Endothelial cell of umbilical vein (primary cell): ENCODE results near the gene TCP11. TPM values are rescaled to one million over a fixed set of nuclear protein-coding genes. Genes with fewer than 3 reads are reported as not detected.

ENCODE experiments used
- BruUV-seq: library from RNA; stranded (reverse); fragments of 400-500 nt; replicated peaks from 2 replicates; lab custom pipeline; 2021; lab: Mats Ljungman, UMichigan
- CTCF ChIA-PET: fragments of 300-600, 350-600 bp; sonication (Branson Sonifier 250); formaldehyde crosslinking; loops from one replicate; lab custom pipeline; 2021; ENCODE audit warnings: antibody characterized with exemption, inconsistent platforms; lab: Charles Lee
- POLR2A ChIA-PET: fragments of 300-600, 350-600 bp; sonication (Branson Sonifier 250); formaldehyde crosslinking; loops from one replicate; lab custom pipeline; 2021; ENCODE audit warnings: antibody characterized with exemption, inconsistent platforms; lab: Charles Lee
- DNase-seq: peaks from one replicate; pipeline ENCODE4 v3.0.0-alpha.2; 2011; ENCODE audit warnings: low read depth, low spot score
- FAIRE-seq: peaks from 2 replicates; lab custom pipeline; 2011; peaks lifted over from hg19 to GRCh38; lab: Jason Lieb, UNC
- H2AFZ ChIP-seq: 2 replicates; pipeline ENCODE4 v1.6.0; 2012; ENCODE audit warnings: low read depth, low read length, control low read depth, inconsistent platforms
- H3K27ac ChIP-seq: 2 replicates; pipeline ENCODE4 v1.5.1; 2011; ENCODE audit warnings: low read depth, mild to moderate bottlenecking, control low read depth, low read length, moderate library complexity; ENCODE audit not compliant: insufficient read depth
- H3K27me3 ChIP-seq, 2 experiments: 2 replicates each; pipeline versions ENCODE4 v1.6.0 to v1.6.1; 2011; ENCODE audit warnings: low read length in 2 of 2, mixed read lengths in 1 of 2; ENCODE audit not compliant: control insufficient read depth in 2 of 2, insufficient read depth in 2 of 2
- H3K36me3 ChIP-seq, 2 experiments: 2 replicates in 1 of 2; 3 replicates in 1 of 2; pipeline ENCODE4 v1.5.1; 2011; ENCODE audit warnings: low read length in 2 of 2, mild to moderate bottlenecking in 1 of 2, moderate library complexity in 1 of 2; ENCODE audit not compliant: control insufficient read depth in 2 of 2, insufficient read depth in 2 of 2; ENCODE audit errors: extremely low read depth in 1 of 2
- H3K4me1 ChIP-seq: 3 replicates; pipeline ENCODE4 v1.5.1; 2011; ENCODE audit warnings: mild to moderate bottlenecking, low read length; ENCODE audit not compliant: control insufficient read depth, insufficient read depth; ENCODE audit errors: extremely low read depth
- H3K4me2 ChIP-seq: 2 replicates; pipeline ENCODE4 v1.6.1; 2011; ENCODE audit warnings: low read length, control low read depth, mixed read lengths; ENCODE audit not compliant: insufficient read depth
- H3K4me3 ChIP-seq, 3 experiments: fragments of 200-600 bp in 1 of 3; sonication (generic), shearing (Covaris generic) in 1 of 3; replicated peaks in 1 of 3; 2 replicates each; pipeline ENCODE4 v1.5.1; 2011 to 2016; ENCODE audit warnings: control low read depth in 3 of 3, low read length in 3 of 3, mild to moderate bottlenecking in 2 of 3, inconsistent platforms in 1 of 3, low read depth in 1 of 3, moderate library complexity in 1 of 3; ENCODE audit not compliant: insufficient read depth in 1 of 3
- H3K79me2 ChIP-seq: 2 replicates; pipeline ENCODE4 v1.6.0; 2012; ENCODE audit warnings: low read length, inconsistent platforms; ENCODE audit not compliant: control insufficient read depth, insufficient read depth
- H3K9ac ChIP-seq: replicated peaks from 2 replicates; pipeline ENCODE3; 2011; ENCODE audit warnings: low read length, control low read depth; ENCODE audit not compliant: insufficient read depth; ENCODE audit errors: extremely low read depth
- H3K9me1 ChIP-seq: replicated peaks from 3 replicates; pipeline ENCODE4 v1.6.0; 2011; ENCODE audit warnings: mild to moderate bottlenecking, low read length; ENCODE audit not compliant: control insufficient read depth, insufficient read depth; ENCODE audit errors: extremely low read depth
- H3K9me3 ChIP-seq: replicated peaks from 2 replicates; pipeline ENCODE4 v1.5.1; 2012; ENCODE audit warnings: low read length, inconsistent platforms; ENCODE audit not compliant: control insufficient read depth, insufficient read depth
- H4K20me1 ChIP-seq: replicated peaks from 2 replicates; pipeline ENCODE3; 2011; ENCODE audit warnings: mild to moderate bottlenecking, low read length; ENCODE audit not compliant: control insufficient read depth, insufficient read depth; ENCODE audit errors: extremely low read depth
- CTCF ChIP-seq, 2 donors: IDR thresholded peaks; 1 replicate in 1 of 2; 2 replicates in 1 of 2; pipeline ENCODE4 v1.5.1; 2011; ENCODE audit warnings: low read length in 2 of 2, mild to moderate bottlenecking in 2 of 2, moderate library complexity in 2 of 2, control low read depth in 1 of 2, inconsistent platforms in 1 of 2, low read depth in 1 of 2; ENCODE audit not compliant: insufficient read depth in 1 of 2; ENCODE audit errors: extremely low read depth in 1 of 2
- EZH2 ChIP-seq: IDR thresholded peaks from 2 replicates; pipeline ENCODE4 v1.6.1; 2012; ENCODE audit warnings: borderline replicate concordance, low read depth, mild to moderate bottlenecking, moderate library complexity, low read length, inconsistent platforms; ENCODE audit not compliant: severe bottlenecking
- FOS ChIP-seq: IDR thresholded peaks from 2 replicates; pipeline ENCODE4 v1.6.1; 2011; ENCODE audit warnings: mild to moderate bottlenecking, low read length, moderate library complexity, borderline replicate concordance; ENCODE audit not compliant: insufficient read depth
- GATA2 ChIP-seq: IDR thresholded peaks from 2 replicates; pipeline ENCODE4 v1.7.0; 2011; ENCODE audit warnings: low read depth, mild to moderate bottlenecking, moderate library complexity, mixed read lengths, low read length; ENCODE audit not compliant: insufficient read length, insufficient read depth
- JUN ChIP-seq: IDR thresholded peaks from 2 replicates; pipeline ENCODE4 v1.6.1; 2011; ENCODE audit warnings: borderline replicate concordance, low read depth; ENCODE audit not compliant: insufficient read length, insufficient read depth
- MYC ChIP-seq: IDR thresholded peaks from one replicate; pipeline ENCODE4 v1.6.1; 2011; ENCODE audit warnings: mild to moderate bottlenecking, low read depth, low read length
- POLR2A ChIP-seq: IDR thresholded peaks from 2 replicates; pipeline ENCODE4 v1.6.1; 2012; ENCODE audit warnings: low read depth, mild to moderate bottlenecking, control low read depth, low read length
- POLR2AphosphoS5 ChIP-seq: IDR thresholded peaks from 2 replicates; pipeline ENCODE4 v1.6.1; 2012; ENCODE audit warnings: low read depth, mild to moderate bottlenecking, control low read depth, low read length, moderate library complexity; ENCODE audit not compliant: insufficient read depth
- dilution Hi-C: fragments of 300-500 bp; cut with MboI; formaldehyde crosslinking; loops from one replicate; pipeline ENCODE4 v1.15.0; 2019; ENCODE audit warnings: low sequenced_read_pairs; ENCODE audit not compliant: extremely low pct_ligation_motif_present
- intact Hi-C: fragments of 100-400 bp; cut with micrococcal nuclease; formaldehyde crosslinking; loops from one replicate; pipeline ENCODE4 v1.10.0; 2022
- polyA plus RNA-seq, 4 experiments: library from polyadenylated mRNA; depleted of rRNA in 3 of 4; stranded (reverse) in 3 of 4; unstranded in 1 of 4; fragments of >200 nt; gene quantifications; 2 replicates each; pipeline versions ENCODE4 v1.2.1 to v1.2.3, GENCODE V29; 2011 to 2012; ENCODE audit warnings: missing spikeins in 1 of 4
- total RNA-seq: library from RNA; stranded (reverse); gene quantifications from 2 replicates; pipeline ENCODE4 v1.2.3, GENCODE V29; 2021
- TF ChIP-seq, protein P1 (sequence below): IDR thresholded peaks from 2 replicates; pipeline ENCODE4 v1.6.1; 2011; ENCODE audit not compliant: insufficient read depth, insufficient read length

The TCP11 gene
- total and polyA plus RNA-seq, 2 donors (not counting 3 experiments of a cell fraction or from before 2014, with no cell fraction given), result 0.18 TPM; not detected in 1

DNA sequence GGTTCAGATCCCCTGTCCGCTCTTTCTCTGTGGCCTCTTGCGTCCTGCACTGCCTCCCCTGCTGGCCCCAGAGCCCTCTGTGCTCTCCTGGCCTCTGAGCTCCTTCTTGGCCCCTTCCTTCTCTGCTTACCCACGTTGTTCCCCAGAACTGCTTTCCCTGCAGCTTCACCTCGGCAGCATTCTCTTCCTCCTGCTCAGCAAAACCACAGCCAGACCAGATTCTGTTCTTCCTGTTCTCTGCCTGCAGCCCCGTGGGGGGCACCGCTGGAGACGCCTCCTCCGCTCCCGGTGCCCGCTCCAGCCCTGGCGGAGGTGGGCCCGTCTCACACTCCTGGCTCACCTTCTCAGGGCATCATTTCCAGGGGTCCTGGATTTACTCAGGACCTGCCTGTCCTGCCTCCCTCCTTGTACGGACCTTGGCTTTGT is 59.7 kb downstream of the TCP11 start:
- peak; percentile 28 for FAIRE-seq
- dilution Hi-C loops (no loop called here), intact Hi-C loops (loop anchor here (5.0 kb wide), 1 partner anchor 94 kb away; no protein-coding TSS in a partner anchor)
- Histone ChIP-seq H3K27ac (no peak overlapping the region), H4K20me1 (no peaks in the 10 kb centered on the region), H3K4me3 (no peak overlapping the region), H3K4me1 (peaks cover 4% of the 10 kb centered on the region), H3K27me3 (no peaks in the 10 kb centered on the region), H3K79me2 (no peaks in the 10 kb centered on the region), H3K4me2 (no peak overlapping the region), H3K36me3 (peaks cover 0 to 55% of the 10 kb centered on the region in 2 experiments), H3K9me3 (no peaks in the 10 kb centered on the region), H3K9me1 (no peaks in the 10 kb centered on the region), H3K9ac (no peak overlapping the region), H2AFZ (no peak overlapping the region)
- TF ChIP-seq FOS, result no peak
- no peak for TF ChIP-seq JUN
- TF ChIP-seq EZH2, result no peak
- TF ChIP-seq, protein P1, sequence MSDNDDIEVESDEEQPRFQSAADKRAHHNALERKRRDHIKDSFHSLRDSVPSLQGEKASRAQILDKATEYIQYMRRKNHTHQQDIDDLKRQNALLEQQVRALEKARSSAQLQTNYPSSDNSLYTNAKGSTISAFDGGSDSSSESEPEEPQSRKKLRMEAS, result no peak
- no peak for TF ChIP-seq GATA2
- no peak for TF ChIP-seq MYC
- no peak for TF ChIP-seq POLR2A
- no peak for TF ChIP-seq CTCF (IDR thresholded peaks at IDR 0.05; ENCODE audit: extremely low read depth in 1 of 2, insufficient read depth in 1 of 2, low read depth in 1 of 2, low read length in 2 of 2)
- no peak for TF ChIP-seq POLR2AphosphoS5
- ChIA-PET CTCF (interaction anchor here (1.0 to 4.5 kb wide), 2 partner anchors 58 to 94 kb away, joined by 3 to 15 read pairs; no protein-coding TSS in a partner anchor), POLR2A (no interaction called here)
- no TSS peak for BruUV-seq
- peak; percentile 6 for DNase-seq
